ENCODE data around the gene TRIM44.

TRIM44 gene, protein sequence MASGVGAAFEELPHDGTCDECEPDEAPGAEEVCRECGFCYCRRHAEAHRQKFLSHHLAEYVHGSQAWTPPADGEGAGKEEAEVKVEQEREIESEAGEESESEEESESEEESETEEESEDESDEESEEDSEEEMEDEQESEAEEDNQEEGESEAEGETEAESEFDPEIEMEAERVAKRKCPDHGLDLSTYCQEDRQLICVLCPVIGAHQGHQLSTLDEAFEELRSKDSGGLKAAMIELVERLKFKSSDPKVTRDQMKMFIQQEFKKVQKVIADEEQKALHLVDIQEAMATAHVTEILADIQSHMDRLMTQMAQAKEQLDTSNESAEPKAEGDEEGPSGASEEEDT

DNA sequence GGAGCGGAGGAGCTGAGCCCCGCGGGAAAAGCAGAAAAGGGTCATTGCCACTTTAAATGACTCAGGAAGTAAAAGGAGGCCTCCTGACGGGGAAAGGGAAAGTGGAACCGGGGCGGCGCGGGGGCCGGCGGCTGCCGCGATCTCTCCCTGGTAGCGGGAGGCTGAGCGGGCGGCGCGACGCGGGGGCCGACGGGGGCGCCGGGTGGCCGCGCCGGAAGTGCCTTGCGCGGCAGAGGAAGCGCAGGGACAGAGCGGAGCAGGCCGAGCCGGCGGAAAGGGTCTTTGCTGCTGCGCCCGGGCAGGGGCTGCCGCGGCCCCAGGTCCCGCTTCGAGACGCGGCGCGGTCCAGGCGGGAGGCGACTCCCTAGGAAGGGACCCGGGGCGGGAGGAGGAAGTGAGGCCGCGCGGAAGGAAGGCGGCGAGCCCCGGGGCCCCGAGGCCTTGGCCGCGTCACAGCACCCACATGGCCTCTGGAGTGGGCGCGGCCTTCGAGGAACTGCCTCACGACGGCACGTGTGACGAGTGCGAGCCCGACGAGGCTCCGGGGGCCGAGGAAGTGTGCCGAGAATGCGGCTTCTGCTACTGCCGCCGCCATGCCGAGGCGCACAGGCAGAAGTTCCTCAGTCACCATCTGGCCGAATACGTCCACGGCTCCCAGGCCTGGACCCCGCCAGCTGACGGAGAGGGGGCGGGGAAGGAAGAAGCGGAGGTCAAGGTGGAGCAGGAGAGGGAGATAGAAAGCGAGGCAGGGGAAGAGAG, at the start of gene TRIM44:
Gene TRIM44, plus strand, starts transcription at position 127 of the 759 bp plus-strand sequence. Its CDS starts 337 bp downstream, at position 464.
- peak; percentile 83 for DNase-seq (ENCODE audit: low spot score)
- peaks cover 26% of the 10 kb centered on the region for H3K4me1 Mint-ChIP-seq (ENCODE audit: low read depth)
- peak within 1 kb of the TSS; percentile 96 for H3K4me3 Mint-ChIP-seq
- peak within 1 kb of the TSS; percentile 93 for H3K27ac Mint-ChIP-seq
- peaks cover 17% of the 10 kb centered on the region for H3K27me3 Mint-ChIP-seq (ENCODE audit: low read depth)
- H3K9me3 Mint-ChIP-seq, result peaks cover 36% of the 10 kb centered on the region
- peaks cover 34% of the 10 kb centered on the region for H3K36me3 Mint-ChIP-seq (ENCODE audit: low read depth)

GRCh38 chr11:35614939-35615569, 47.5 kb upstream of the TRIM44 start:
- H3K4me1 Mint-ChIP-seq (ENCODE audit: low read depth), result peaks cover 3% of the 10 kb centered on the region
- peaks cover 41% of the 10 kb centered on the region for H3K27me3 Mint-ChIP-seq (ENCODE audit: low read depth)
- no peaks in the 10 kb centered on the region for H3K36me3 Mint-ChIP-seq (ENCODE audit: low read depth)
- H3K9me3 Mint-ChIP-seq, result no peaks in the 10 kb centered on the region
- no peak overlapping the region for H3K27ac Mint-ChIP-seq
- DNase-seq (ENCODE audit: low spot score), result no peak
- H3K4me3 Mint-ChIP-seq, result no peak overlapping the region

DNA sequence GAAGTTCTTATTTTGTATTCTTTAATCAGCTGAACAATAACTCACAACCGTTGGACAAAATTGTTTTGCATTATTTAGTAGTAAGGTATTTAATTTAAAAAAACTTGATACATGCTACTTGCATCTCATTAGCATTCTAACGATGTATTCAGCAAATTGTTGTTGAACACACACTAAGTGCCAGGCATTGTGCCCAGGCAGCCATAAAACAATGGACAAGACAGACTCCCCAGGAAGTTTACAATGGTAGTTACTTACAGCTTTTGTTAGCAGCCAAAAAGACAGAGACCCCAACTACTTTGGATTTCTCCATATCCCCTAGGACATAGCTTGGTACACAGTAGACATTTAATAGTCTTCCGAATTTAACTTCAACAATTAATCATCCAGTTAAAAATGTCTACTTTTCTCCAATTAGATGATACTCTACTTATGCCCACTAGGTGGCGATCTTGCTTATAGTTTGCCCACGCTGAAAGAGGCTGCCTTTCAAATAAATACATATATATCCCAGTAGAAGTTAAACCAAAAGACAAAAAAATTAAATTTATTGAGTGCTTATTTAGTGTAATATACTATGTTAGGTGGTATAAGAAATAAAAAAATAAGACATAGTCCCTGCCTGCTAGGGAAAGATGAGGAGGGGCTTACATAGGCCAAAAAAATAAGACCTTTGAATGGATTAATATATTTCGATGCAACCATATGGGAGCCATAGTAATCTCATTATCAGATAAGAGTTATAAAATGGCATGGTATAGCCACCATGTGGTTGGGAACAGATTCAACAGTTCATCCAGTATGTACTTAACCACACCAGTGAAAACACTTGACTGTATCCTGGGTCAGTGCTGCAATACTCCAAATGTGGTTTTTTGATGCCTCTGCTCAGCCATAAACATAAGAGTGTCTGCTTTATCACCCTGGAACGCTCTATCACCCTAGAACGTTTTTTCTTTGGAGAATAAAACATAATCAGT, 46.4 kb upstream of the TRIM44 start:
- Mint-ChIP-seq H3K27ac (no peak overlapping the region), H3K9me3 (no peaks in the 10 kb centered on the region), H3K4me1 (ENCODE audit: low read depth) (peaks cover 3% of the 10 kb centered on the region), H3K27me3 (ENCODE audit: low read depth) (peaks cover 51% of the 10 kb centered on the region), H3K36me3 (ENCODE audit: low read depth) (no peaks in the 10 kb centered on the region), H3K4me3 (no peak overlapping the region)
- DNase-seq (ENCODE audit: low spot score), result no peak

DNA sequence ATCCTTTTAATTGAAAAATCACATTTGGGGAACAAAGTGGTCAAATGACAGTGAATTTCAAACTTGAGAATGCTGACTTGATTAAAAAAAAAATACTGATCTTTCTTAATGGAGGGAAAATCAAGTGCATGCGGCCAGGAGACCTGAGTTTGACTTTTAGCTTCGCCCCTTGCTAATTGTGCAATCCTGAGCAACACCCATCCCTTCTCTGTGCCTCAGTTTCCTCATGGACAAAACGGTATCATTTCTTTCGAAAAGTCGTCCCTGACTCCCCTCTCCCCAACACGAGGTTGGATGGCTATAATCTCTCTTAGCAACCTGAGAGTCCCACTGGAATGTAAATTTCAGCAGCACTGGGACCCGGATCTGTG, 45.3 kb upstream of the TRIM44 start:
- peaks cover 60% of the 10 kb centered on the region for H3K27me3 Mint-ChIP-seq (ENCODE audit: low read depth)
- H3K36me3 Mint-ChIP-seq (ENCODE audit: low read depth), result no peaks in the 10 kb centered on the region
- no peak for DNase-seq (ENCODE audit: low spot score)
- peak overlapping the region; percentile 65 for H3K4me3 Mint-ChIP-seq
- peaks cover 3% of the 10 kb centered on the region for H3K4me1 Mint-ChIP-seq (ENCODE audit: low read depth)
- H3K9me3 Mint-ChIP-seq, result no peaks in the 10 kb centered on the region
- H3K27ac Mint-ChIP-seq, result no peak overlapping the region

GRCh38 chr11:35617687-35618496, 44.7 kb upstream of the TRIM44 start, which contains the start of gene FJX1:
Gene FJX1, plus strand, starts transcription at chr11:35618460. Its CDS starts 177 bp downstream, at chr11:35618637.
- peaks cover 63% of the 10 kb centered on the region for H3K27me3 Mint-ChIP-seq (ENCODE audit: low read depth)
- H3K36me3 Mint-ChIP-seq (ENCODE audit: low read depth), result no peaks in the 10 kb centered on the region
- H3K4me1 Mint-ChIP-seq (ENCODE audit: low read depth), result peaks cover 3% of the 10 kb centered on the region
- DNase-seq (ENCODE audit: low spot score), result peak; percentile 6
- no peaks in the 10 kb centered on the region for H3K9me3 Mint-ChIP-seq
- H3K27ac Mint-ChIP-seq, result no peak within 1 kb of the TSS
- H3K4me3 Mint-ChIP-seq, result peak within 1 kb of the TSS; percentile 65

GRCh38 chr11:35618497-35619115, 44.0 kb upstream of the TRIM44 start:
- no peaks in the 10 kb centered on the region for H3K36me3 Mint-ChIP-seq (ENCODE audit: low read depth)
- no peak overlapping the region for H3K4me3 Mint-ChIP-seq
- H3K27me3 Mint-ChIP-seq (ENCODE audit: low read depth), result peaks cover 69% of the 10 kb centered on the region
- H3K27ac Mint-ChIP-seq, result no peak overlapping the region
- peak; percentile 7 for DNase-seq (ENCODE audit: low spot score)
- H3K4me1 Mint-ChIP-seq (ENCODE audit: low read depth), result peaks cover 3% of the 10 kb centered on the region
- no peaks in the 10 kb centered on the region for H3K9me3 Mint-ChIP-seq

- no peaks in the 10 kb centered on the region for H3K9me3 Mint-ChIP-seq
- peaks cover 71% of the 10 kb centered on the region for H3K27me3 Mint-ChIP-seq (ENCODE audit: low read depth)
Observed at GRCh38 chr11:35619116-35619854, 43.3 kb upstream of the TRIM44 start.

GRCh38 chr11:35619855-35620640, 42.5 kb upstream of the TRIM44 start:
- Mint-ChIP-seq H3K27me3 (ENCODE audit: low read depth) (peaks cover 70% of the 10 kb centered on the region), H3K36me3 (ENCODE audit: low read depth) (no peaks in the 10 kb centered on the region), H3K9me3 (no peaks in the 10 kb centered on the region), H3K4me3 (no peak overlapping the region), H3K27ac (no peak overlapping the region), H3K4me1 (ENCODE audit: low read depth) (peaks cover 3% of the 10 kb centered on the region)
- DNase-seq (ENCODE audit: low spot score), result no peak

More at GRCh38 chr11:35619116-35619854, 43.3 kb upstream of the TRIM44 start:
- H3K36me3 Mint-ChIP-seq (ENCODE audit: low read depth), result no peaks in the 10 kb centered on the region
- H3K27ac Mint-ChIP-seq, result no peak overlapping the region
- peak; percentile 7 for DNase-seq (ENCODE audit: low spot score)
- no peak overlapping the region for H3K4me3 Mint-ChIP-seq
- peaks cover 3% of the 10 kb centered on the region for H3K4me1 Mint-ChIP-seq (ENCODE audit: low read depth)

DNA sequence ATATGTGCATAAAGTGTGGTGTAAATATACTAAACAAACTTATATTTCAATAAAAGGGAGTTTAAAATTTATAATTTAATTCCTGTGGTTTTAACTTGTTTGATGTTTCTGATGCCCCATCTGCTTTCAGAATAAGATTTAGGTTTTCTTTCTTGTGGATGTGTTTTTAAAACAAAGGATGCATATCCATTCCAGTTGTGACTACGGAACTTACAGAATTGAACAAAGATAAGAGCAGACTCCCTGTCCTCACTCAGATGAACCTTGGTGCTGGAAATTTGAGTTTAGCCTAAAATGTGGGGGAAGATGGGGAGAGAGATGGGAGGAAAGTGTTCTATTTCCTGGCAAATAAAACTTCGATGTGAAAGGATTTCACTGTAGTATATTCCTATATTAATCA, 41.8 kb upstream of the TRIM44 start:
- no peak overlapping the region for H3K27ac Mint-ChIP-seq
- peaks cover 3% of the 10 kb centered on the region for H3K4me1 Mint-ChIP-seq (ENCODE audit: low read depth)
- peaks cover 67% of the 10 kb centered on the region for H3K27me3 Mint-ChIP-seq (ENCODE audit: low read depth)
- no peaks in the 10 kb centered on the region for H3K36me3 Mint-ChIP-seq (ENCODE audit: low read depth)
- DNase-seq (ENCODE audit: low spot score), result no peak
- H3K9me3 Mint-ChIP-seq, result no peaks in the 10 kb centered on the region
- no peak overlapping the region for H3K4me3 Mint-ChIP-seq

- Mint-ChIP-seq H3K27me3 (ENCODE audit: low read depth) (peaks cover 68% of the 10 kb centered on the region), H3K27ac (no peak overlapping the region), H3K4me3 (no peak overlapping the region), H3K36me3 (ENCODE audit: low read depth) (no peaks in the 10 kb centered on the region), H3K4me1 (ENCODE audit: low read depth) (peaks cover 3% of the 10 kb centered on the region), H3K9me3 (no peaks in the 10 kb centered on the region)
- no peak for DNase-seq (ENCODE audit: low spot score)
Observed at GRCh38 chr11:35621620-35622019, 41.0 kb upstream of the TRIM44 start.

DNA sequence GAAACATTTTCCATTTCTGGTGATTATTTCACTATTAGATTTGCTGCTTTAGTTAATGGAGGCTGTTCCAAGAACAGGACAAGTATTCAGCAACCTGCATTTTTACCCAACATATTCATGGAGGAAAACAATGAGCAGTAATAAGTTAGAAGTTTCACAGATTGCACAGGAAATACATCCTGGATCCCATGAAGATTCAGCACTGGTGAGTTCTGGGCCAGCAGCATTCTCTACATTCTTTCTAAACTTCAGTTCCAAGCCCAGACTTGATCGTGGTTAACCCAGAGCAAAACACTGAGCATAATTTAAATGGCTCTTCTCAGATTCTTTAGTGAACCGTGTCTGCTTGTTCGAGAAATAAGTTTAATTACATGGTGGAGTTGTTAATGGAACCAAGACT, 40.5 kb upstream of the TRIM44 start:
- H3K27ac Mint-ChIP-seq, result no peak overlapping the region
- no peak for DNase-seq (ENCODE audit: low spot score)
- H3K4me3 Mint-ChIP-seq, result no peak overlapping the region
- peaks cover 3% of the 10 kb centered on the region for H3K4me1 Mint-ChIP-seq (ENCODE audit: low read depth)
- no peaks in the 10 kb centered on the region for H3K36me3 Mint-ChIP-seq (ENCODE audit: low read depth)
- H3K9me3 Mint-ChIP-seq, result no peaks in the 10 kb centered on the region
- peaks cover 68% of the 10 kb centered on the region for H3K27me3 Mint-ChIP-seq (ENCODE audit: low read depth)

Data from T-helper 2 cell treated with Interferon-gamma antibody and Interleukin-4, amounts not matched to agents 5 μg/mL and 100 μg/mL, for 36 hours (primary cell).